Esophagus muscularis mucosa (tissue), 4 donors: ENCODE measurements around the gene ZAR1L.

Source experiments
- CTCF ChIP-seq, 3 experiments: fragments of 200-600 bp in 2 of 3; fragments of 450-650 bp in 1 of 3; sonication (generic) in 2 of 3; IDR thresholded peaks; one replicate each; pipeline ENCODE4 v1.5.1; 2017 to 2019; ENCODE audit warnings: antibody characterized with exemption in 3 of 3, mild to moderate bottlenecking in 2 of 3, moderate library complexity in 1 of 3
- EP300 ChIP-seq: sonication (generic); formaldehyde crosslinking; IDR thresholded peaks from one replicate; pipeline ENCODE4 v1.6.1; 2017; ENCODE audit warnings: antibody characterized with exemption
- POLR2A ChIP-seq: fragments of 450-650 bp; IDR thresholded peaks from one replicate; pipeline ENCODE4 v1.6.1; 2017; ENCODE audit warnings: antibody characterized with exemption, moderate library complexity, mild to moderate bottlenecking, low read depth
- POLR2AphosphoS5 ChIP-seq, 2 donors: sonication (generic); formaldehyde crosslinking; IDR thresholded peaks; one replicate each; pipeline ENCODE4 v1.6.1; 2017; ENCODE audit warnings: antibody characterized with exemption in 2 of 2

- no peak for TF ChIP-seq CTCF (IDR thresholded peaks at IDR 0.05)
- TF ChIP-seq EP300, result no peak
- TF ChIP-seq POLR2AphosphoS5 (IDR thresholded peaks at IDR 0.05), result peak; percentile 90 to 93
- TF ChIP-seq POLR2A, result peak; percentile 29
Measured at GRCh38 chr13:32315238-32316027, at the start of gene ZAR1L, which contains the start of gene BRCA2.
